Smooth muscle cell (in vitro differentiated cells): ENCODE measurements around the gene RFX8. TPM values are rescaled to one million over a fixed set of nuclear protein-coding genes. Genes with fewer than 3 reads are reported as not detected.
"Not testable (repeated sequence)": the region's sequence is repeated elsewhere in the genome, so short reads cannot be mapped to it uniquely, and the experiment has no call there.

Experiments used
- DNase-seq: peaks from one replicate; lab custom pipeline; 2025; ENCODE audit not compliant: unreplicated experiment; lab: John Stamatoyannopoulos, UW
- H2AFZ ChIP-seq: fragments of 200-600 bp; sonication (generic); 2 replicates; pipeline ENCODE4 v1.6.0; 2016; ENCODE audit warnings: antibody characterized with exemption, low read depth, mild to moderate bottlenecking
- H3F3A ChIP-seq: fragments of 200-600 bp; sonication (generic); 2 replicates; pipeline ENCODE4 v1.6.0; 2017; ENCODE audit warnings: antibody characterized with exemption, low read depth
- H3K27ac ChIP-seq: fragments of 200-600 bp; sonication (generic); 2 replicates; pipeline ENCODE4 v1.5.1; 2016; ENCODE audit warnings: low read depth, mild to moderate bottlenecking
- H3K27me3 ChIP-seq: fragments of 200-600 bp; sonication (generic); 2 replicates; pipeline ENCODE4 v1.6.1; 2016; ENCODE audit warnings: low read depth, mild to moderate bottlenecking
- H3K36me3 ChIP-seq: fragments of 200-600 bp; sonication (generic); 2 replicates; pipeline ENCODE4 v1.5.1; 2016; ENCODE audit warnings: low read depth
- H3K4me1 ChIP-seq: fragments of 200-600 bp; sonication (generic); 2 replicates; pipeline ENCODE4 v1.5.1; 2016; ENCODE audit warnings: low read depth
- H3K4me2 ChIP-seq: fragments of 200-600 bp; sonication (generic); 2 replicates; pipeline ENCODE4 v1.6.0; 2016; ENCODE audit warnings: mild to moderate bottlenecking
- H3K4me3 ChIP-seq: fragments of 200-600 bp; sonication (generic); 2 replicates; pipeline ENCODE4 v1.5.1; 2016; ENCODE audit warnings: mild to moderate bottlenecking
- H3K79me2 ChIP-seq: fragments of 200-600 bp; sonication (generic); 2 replicates; pipeline ENCODE4 v1.6.0; 2016; ENCODE audit warnings: low read depth, mild to moderate bottlenecking
- H3K9ac ChIP-seq: fragments of 200-600 bp; sonication (generic); 2 replicates; pipeline ENCODE4 v1.6.0; 2016; ENCODE audit warnings: low read depth
- H3K9me3 ChIP-seq: fragments of 200-600 bp; sonication (generic); replicated peaks from 2 replicates; pipeline ENCODE4 v1.5.1; 2016; ENCODE audit warnings: low read depth
- H4K20me1 ChIP-seq: fragments of 200-600 bp; sonication (generic); 2 replicates; pipeline ENCODE4 v1.6.0; 2016; ENCODE audit warnings: low read depth
- WGBS: methylation state at CpG from one replicate; pipeline ENCODE4 v1.1.7; 2016; ENCODE audit warnings: low lambda C conversion rate; 5-methylcytosine and 5-hydroxymethylcytosine counted together
- polyA plus RNA-seq: library from polyadenylated mRNA; unstranded; fragments of >200 nt; fragmentation: Nextera tagmentation; extraction: Ambion mirVana; gene quantifications from 2 replicates; pipeline ENCODE4 v1.2.1, GENCODE V29; 2016
- total RNA-seq: library from RNA; depleted of rRNA; stranded (reverse); fragments of >200 nt; gene quantifications from 2 replicates; pipeline ENCODE4 v1.2.3, GENCODE V29; 2014
- TF ChIP-seq, protein P1 (sequence below): fragments of 200-600 bp; sonication (generic); IDR thresholded peaks from 2 replicates; pipeline ENCODE4 v1.5.1; 2017; ENCODE audit warnings: borderline replicate concordance, mild to moderate bottlenecking, antibody characterized with exemption; ENCODE audit not compliant: insufficient read depth, poor library complexity, severe bottlenecking

Gene RFX8
- total and polyA plus RNA-seq, 2 experiments from 2014 or later, result 2.3 to 3.0 TPM

DNA sequence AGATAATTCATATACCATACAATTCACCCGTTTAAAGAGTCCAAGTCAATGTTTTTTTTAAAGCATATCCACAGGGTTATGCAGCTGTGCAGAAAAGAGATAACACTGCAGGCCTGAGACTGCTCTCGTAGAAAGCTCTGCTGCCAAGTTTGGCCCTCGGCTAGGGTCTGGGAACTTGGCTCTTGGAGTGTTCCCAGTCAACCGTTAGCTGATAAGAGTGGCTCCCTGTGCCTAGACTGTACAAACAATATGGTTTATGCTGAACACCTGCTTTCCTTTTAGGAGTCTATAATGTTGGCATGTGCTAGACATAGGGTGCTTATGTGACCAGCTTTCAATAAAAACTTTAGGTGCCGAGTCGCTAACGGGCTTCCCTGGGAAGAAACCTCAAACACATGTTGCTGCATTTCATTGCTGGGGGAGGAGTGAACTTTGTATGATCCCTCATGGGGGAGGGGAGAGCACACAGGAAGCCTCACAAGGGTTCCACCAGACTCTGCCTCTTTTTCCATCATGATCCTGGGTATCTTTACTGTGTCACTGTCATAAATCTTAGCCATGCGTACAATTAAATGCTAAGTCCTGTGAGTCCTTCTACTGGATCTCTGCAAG lies 34.7 kb downstream of the RFX8 start:
- Histone ChIP-seq H3K4me3 (no peak overlapping the region), H4K20me1 (no peaks in the 10 kb centered on the region), H3K4me2 (peak overlapping the region; percentile 49), H3K79me2 (no peaks in the 10 kb centered on the region), H3F3A (no peaks in the 10 kb centered on the region), H3K9me3 (no peaks in the 10 kb centered on the region), H3K9ac (no peak overlapping the region), H3K27me3 (no peaks in the 10 kb centered on the region), H2AFZ (no peak overlapping the region), H3K4me1 (peaks cover 4% of the 10 kb centered on the region), H3K36me3 (no peaks in the 10 kb centered on the region), H3K27ac (no peak overlapping the region)
- no peak for DNase-seq
- TF ChIP-seq, protein P1, sequence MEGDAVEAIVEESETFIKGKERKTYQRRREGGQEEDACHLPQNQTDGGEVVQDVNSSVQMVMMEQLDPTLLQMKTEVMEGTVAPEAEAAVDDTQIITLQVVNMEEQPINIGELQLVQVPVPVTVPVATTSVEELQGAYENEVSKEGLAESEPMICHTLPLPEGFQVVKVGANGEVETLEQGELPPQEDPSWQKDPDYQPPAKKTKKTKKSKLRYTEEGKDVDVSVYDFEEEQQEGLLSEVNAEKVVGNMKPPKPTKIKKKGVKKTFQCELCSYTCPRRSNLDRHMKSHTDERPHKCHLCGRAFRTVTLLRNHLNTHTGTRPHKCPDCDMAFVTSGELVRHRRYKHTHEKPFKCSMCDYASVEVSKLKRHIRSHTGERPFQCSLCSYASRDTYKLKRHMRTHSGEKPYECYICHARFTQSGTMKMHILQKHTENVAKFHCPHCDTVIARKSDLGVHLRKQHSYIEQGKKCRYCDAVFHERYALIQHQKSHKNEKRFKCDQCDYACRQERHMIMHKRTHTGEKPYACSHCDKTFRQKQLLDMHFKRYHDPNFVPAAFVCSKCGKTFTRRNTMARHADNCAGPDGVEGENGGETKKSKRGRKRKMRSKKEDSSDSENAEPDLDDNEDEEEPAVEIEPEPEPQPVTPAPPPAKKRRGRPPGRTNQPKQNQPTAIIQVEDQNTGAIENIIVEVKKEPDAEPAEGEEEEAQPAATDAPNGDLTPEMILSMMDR, result no peak
- 31% methylated on average over 8 of the region's 8 CpGs for WGBS

DNA sequence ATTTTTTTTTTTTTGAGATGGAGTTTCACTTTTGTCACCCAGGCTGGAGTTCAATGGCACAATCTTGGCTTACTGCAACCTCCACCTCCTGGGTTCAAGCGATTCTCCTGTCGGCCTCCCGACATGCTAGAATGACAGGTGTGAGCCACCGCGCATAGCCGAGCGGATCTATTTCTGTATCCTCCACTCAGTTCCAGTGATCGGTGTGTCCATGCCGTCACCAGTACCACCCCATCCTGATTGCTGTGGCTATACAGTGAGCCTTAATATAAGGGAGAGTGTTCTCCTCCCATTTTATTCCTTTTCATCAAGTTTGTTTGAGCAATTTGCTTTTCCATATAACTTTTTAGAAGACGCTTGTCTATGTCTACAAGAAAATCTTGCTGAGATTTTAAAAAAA lies 35.2 kb downstream of the RFX8 start:
- H3K4me1 ChIP-seq, result peaks cover 7% of the 10 kb centered on the region

GRCh38 chr2:101438555-101438954 lies 36.4 kb downstream of the RFX8 start:
- not testable (repeated sequence) for H3K4me1 ChIP-seq, H3K79me2 ChIP-seq, H3K27me3 ChIP-seq, DNase-seq, H3K4me2 ChIP-seq, H3K9me3 ChIP-seq, H3F3A ChIP-seq, H3K9ac ChIP-seq, H2AFZ ChIP-seq, H3K27ac ChIP-seq, H3K36me3 ChIP-seq, H4K20me1 ChIP-seq, H3K4me3 ChIP-seq
- 86% methylated on average over 4 of the region's 4 CpGs for WGBS

More for the DNA sequence above, 35.2 kb downstream of the RFX8 start:
- Histone ChIP-seq H3K36me3 (no peaks in the 10 kb centered on the region), H4K20me1 (no peaks in the 10 kb centered on the region), H3K4me2 (peak overlapping the region; percentile 49), H3K9ac (no peak overlapping the region), H3K27ac (no peak overlapping the region), H3K9me3 (no peaks in the 10 kb centered on the region), H2AFZ (no peak overlapping the region), H3F3A (no peaks in the 10 kb centered on the region), H3K79me2 (no peaks in the 10 kb centered on the region), H3K27me3 (no peaks in the 10 kb centered on the region), H3K4me3 (no peak overlapping the region)
- no peak for DNase-seq
- TF ChIP-seq, protein P1, result no peak
- 93% methylated on average over 10 of the region's 10 CpGs for WGBS

- H3K4me2 ChIP-seq, result peak overlapping the region; percentile 76
- no peak overlapping the region for H3K9ac ChIP-seq
- H3K9me3 ChIP-seq, result no peaks in the 10 kb centered on the region
- WGBS, result 49% methylated on average over 24 of the region's 24 CpGs
- H3K27ac ChIP-seq, result no peak overlapping the region
- H3K79me2 ChIP-seq, result no peaks in the 10 kb centered on the region
- no peaks in the 10 kb centered on the region for H3K36me3 ChIP-seq
- peaks cover 7% of the 10 kb centered on the region for H3K4me1 ChIP-seq
- no peak overlapping the region for H3K4me3 ChIP-seq
- H2AFZ ChIP-seq, result peak overlapping the region; percentile 77
- no peaks in the 10 kb centered on the region for H3K27me3 ChIP-seq
- TF ChIP-seq, protein P1, result no peak
- no peaks in the 10 kb centered on the region for H3F3A ChIP-seq
- H4K20me1 ChIP-seq, result no peaks in the 10 kb centered on the region
- DNase-seq, result no peak
These were observed 39.7 kb downstream of the RFX8 start for GRCh38 chr2:101435001-101435862.
